ENCODE results near the gene ZNF343.
A peak's percentile ranks its signal among the peaks of the same experiment; 100 is the strongest.
"Not testable (repeated sequence)": the region's sequence is repeated elsewhere in the genome, so short reads cannot be mapped to it uniquely, and the experiment has no call there.

Gene ZNF343

GRCh38 chr20:2508631-2509467 lies at the start of gene ZNF343:
Gene ZNF343 (minus strand): TSS chr20:2508915. CDS start chr20:2493895, 15,020 bp downstream.
- peak; percentile 76 for DNase-seq

- no peak for DNase-seq
Observed at GRCh38 chr20:2557873-2558580, 49.3 kb upstream of the ZNF343 start.

GRCh38 chr20:2545594-2545993 lies 36.9 kb upstream of the ZNF343 start:
- DNase-seq, result no peak

- no peak for DNase-seq
Observed at GRCh38 chr20:2544211-2544610, 35.5 kb upstream of the ZNF343 start.

GRCh38 chr20:2542361-2542760 lies 33.6 kb upstream of the ZNF343 start:
- no peak for DNase-seq

- DNase-seq, result no peak
Observed at GRCh38 chr20:2541940-2542339, 33.2 kb upstream of the ZNF343 start.

GRCh38 chr20:2538931-2539720 lies 30.4 kb upstream of the ZNF343 start:
- no peak for DNase-seq

GRCh38 chr20:2538356-2538755 lies 29.6 kb upstream of the ZNF343 start:
- no peak for DNase-seq

- DNase-seq, result no peak
Observed at GRCh38 chr20:2537101-2537500, 28.4 kb upstream of the ZNF343 start.

- no peak for DNase-seq
Observed at GRCh38 chr20:2536560-2536986, 27.9 kb upstream of the ZNF343 start, which contains the start of gene TMC2. Gene TMC2 (plus strand): TSS chr20:2536573. CDS start chr20:2536622, 49 bp downstream.

- no peak for DNase-seq
Observed at GRCh38 chr20:2535711-2536559, 27.2 kb upstream of the ZNF343 start.

GRCh38 chr20:2533118-2533517 lies 24.4 kb upstream of the ZNF343 start:
- no peak for DNase-seq

GRCh38 chr20:2528671-2529271 lies 20.1 kb upstream of the ZNF343 start:
- no peak for DNase-seq

- DNase-seq, result no peak
Observed at GRCh38 chr20:2527762-2528161, 19.0 kb upstream of the ZNF343 start.

GRCh38 chr20:2526218-2526583 lies 17.5 kb upstream of the ZNF343 start:
- not testable (repeated sequence) for DNase-seq

- no peak for DNase-seq
Observed at GRCh38 chr20:2524709-2525506, 16.2 kb upstream of the ZNF343 start.

- peak; percentile 61 for DNase-seq
Observed at GRCh38 chr20:2523919-2524708, 15.4 kb upstream of the ZNF343 start.

GRCh38 chr20:2522826-2523429 lies 14.2 kb upstream of the ZNF343 start:
- not testable (repeated sequence) for DNase-seq
